ENCODE results near the gene FAM177B.

FAM177B gene

DNA sequence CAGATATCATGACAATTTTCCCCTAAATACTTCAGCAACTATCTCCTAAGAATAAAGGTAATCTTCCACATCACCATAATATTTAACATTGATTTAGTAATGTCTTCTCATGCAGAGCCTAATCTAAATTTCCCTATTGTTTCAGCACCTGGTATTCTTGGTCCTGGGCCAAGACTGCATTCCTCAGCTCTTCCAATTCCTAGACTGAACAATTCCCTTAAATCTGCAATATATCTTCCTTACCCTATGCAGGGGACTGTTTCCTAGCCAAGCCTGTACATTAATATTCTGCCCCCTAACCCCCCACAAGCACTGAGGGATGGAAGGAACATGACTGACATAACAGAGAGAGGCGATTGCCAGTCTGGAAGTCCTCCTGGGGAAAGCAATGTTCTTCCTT, 49.1 kb downstream of the FAM177B start:
- DNase-seq = no peak

GRCh38 chr1:222787729-222788128, 50.7 kb downstream of the FAM177B start:
- DNase-seq = no peak

DNA sequence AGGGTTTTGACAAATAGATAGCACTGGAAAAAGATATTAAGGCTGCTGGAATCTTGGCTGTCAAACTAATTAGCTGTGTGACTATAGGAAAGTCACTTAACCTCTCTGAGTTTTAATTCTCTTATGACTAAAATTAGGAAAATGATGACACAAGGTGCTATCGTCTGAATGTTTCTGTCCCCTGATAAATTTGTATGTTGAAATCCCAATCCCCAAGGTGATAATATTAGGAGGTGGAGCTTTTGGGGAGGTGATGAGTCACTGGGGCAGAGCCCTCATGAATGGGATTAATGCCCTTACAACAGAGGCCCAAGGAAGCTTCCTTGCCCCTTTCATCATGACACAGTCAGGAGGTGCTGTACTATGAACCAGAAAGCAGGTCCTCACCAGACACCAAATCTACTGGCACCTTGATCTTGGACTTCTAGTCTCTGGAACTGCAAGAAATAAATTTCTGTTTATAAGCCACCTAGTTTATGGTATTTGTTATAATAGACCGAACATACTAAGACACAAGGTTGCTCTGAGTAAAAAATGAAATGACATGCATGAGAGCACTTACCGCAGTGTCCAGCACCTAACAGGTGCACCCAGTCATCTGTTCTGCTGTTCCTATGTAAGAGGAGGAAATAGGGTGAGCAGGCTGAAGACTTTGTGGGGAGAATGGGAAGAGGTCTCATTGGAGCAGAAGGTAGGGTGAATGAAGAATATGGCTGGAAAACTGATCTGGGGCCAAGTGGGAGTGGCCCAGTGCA, 51.6 kb downstream of the FAM177B start:
- DNase-seq = no peak

DNA sequence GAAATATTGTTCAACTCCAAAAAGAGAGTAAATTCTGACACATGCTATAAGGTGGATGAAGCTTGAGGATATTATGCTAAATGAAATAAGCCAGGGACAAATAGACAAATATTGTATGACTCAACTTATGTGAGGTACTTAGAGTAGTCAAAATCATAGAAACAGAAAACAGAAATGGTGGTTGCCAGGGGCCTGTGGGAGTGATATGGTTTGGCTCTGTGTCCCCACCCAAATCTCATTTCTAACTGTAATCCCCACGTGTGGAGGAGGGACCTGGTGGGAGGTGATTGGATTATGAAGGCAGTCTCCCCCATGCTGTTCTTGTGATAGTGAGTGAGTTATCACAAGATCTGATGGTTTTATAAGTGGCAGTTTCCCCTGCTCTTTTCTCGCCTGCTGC, 53.1 kb downstream of the FAM177B start:
- DNase-seq = no peak

- no peak for DNase-seq
Measured at GRCh38 chr1:222790520-222790919, 53.5 kb downstream of the FAM177B start.

GRCh38 chr1:222791006-222791710, 54.2 kb downstream of the FAM177B start:
- no peak for DNase-seq

- no peak for DNase-seq
Measured at GRCh38 chr1:222792744-222793143, 55.7 kb downstream of the FAM177B start.

- DNase-seq = no peak
Measured at GRCh38 chr1:222794656-222795474, 57.9 kb downstream of the FAM177B start.

DNA sequence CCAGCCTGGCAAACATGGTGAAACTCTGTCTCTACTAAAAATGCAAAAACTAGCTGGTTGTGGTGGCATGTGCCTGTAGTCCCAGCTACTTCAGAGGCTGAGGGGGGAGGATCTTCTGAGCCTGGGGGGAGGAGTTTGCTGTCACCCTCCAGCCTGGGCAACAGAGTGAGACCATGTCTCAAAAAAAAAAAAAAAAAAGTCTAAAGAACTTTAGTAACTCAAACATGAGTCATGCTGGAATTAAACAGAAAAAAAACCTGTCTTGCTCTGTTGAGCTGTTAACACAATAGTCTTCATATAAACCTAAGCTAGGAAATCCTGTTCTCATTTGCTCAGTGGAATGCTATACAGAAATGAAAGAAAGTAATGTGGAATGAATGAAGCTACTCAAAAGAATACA, 61.1 kb downstream of the FAM177B start:
- no peak for DNase-seq

GRCh38 chr1:222798975-222799374, 62.0 kb downstream of the FAM177B start:
- no peak for DNase-seq
